Measurements from ENCODE around the gene ETF1.

Gene ETF1

GRCh38 chr5:138468966-138469539 lies 74.0 kb downstream of the ETF1 start:
- DNase-seq, result no peak

GRCh38 chr5:138468133-138468965 lies 74.7 kb downstream of the ETF1 start:
- in situ Hi-C loops (cut with HindIII; ENCODE audit: low pct_ligation_motif_present, low pct_unique_long_range_greater_than_20kb, low sequenced_read_pairs), result no loop called here
- peak; percentile 37 for DNase-seq

More at GRCh38 chr5:138468966-138469539, 74.0 kb downstream of the ETF1 start:
- in situ Hi-C loops (cut with HindIII; ENCODE audit: low pct_ligation_motif_present, low pct_unique_long_range_greater_than_20kb, low sequenced_read_pairs), result no loop called here

- peak; percentile 6 for DNase-seq
- in situ Hi-C loops (cut with HindIII; ENCODE audit: low pct_ligation_motif_present, low pct_unique_long_range_greater_than_20kb, low sequenced_read_pairs), result no loop called here
Measured at GRCh38 chr5:138467711-138468132, 75.3 kb downstream of the ETF1 start.

GRCh38 chr5:138466900-138467710 lies 75.9 kb downstream of the ETF1 start:
- in situ Hi-C loops (cut with HindIII; ENCODE audit: low pct_ligation_motif_present, low pct_unique_long_range_greater_than_20kb, low sequenced_read_pairs), result no loop called here
- DNase-seq, result peak; percentile 9

- in situ Hi-C loops (cut with HindIII; ENCODE audit: low pct_ligation_motif_present, low pct_unique_long_range_greater_than_20kb, low sequenced_read_pairs), result no loop called here
- DNase-seq, result peak; percentile 39
Measured at GRCh38 chr5:138466125-138466899, 76.7 kb downstream of the ETF1 start.

- DNase-seq, result peak; percentile 91
- in situ Hi-C loops (cut with HindIII; ENCODE audit: low pct_ligation_motif_present, low pct_unique_long_range_greater_than_20kb, low sequenced_read_pairs), result no loop called here
Measured at GRCh38 chr5:138465261-138466124, 77.5 kb downstream of the ETF1 start, which contains the start of gene EGR1. TSS of gene EGR1 (plus strand) at chr5:138465479. CDS start at chr5:138465762, 283 bp downstream.

- in situ Hi-C loops (cut with HindIII; ENCODE audit: low pct_ligation_motif_present, low pct_unique_long_range_greater_than_20kb, low sequenced_read_pairs), result no loop called here
- peak; percentile 96 for DNase-seq
Measured at GRCh38 chr5:138464388-138465260, 78.4 kb downstream of the ETF1 start.

- DNase-seq, result peak; percentile 94
- in situ Hi-C loops (cut with HindIII; ENCODE audit: low pct_ligation_motif_present, low pct_unique_long_range_greater_than_20kb, low sequenced_read_pairs), result no loop called here
Measured at GRCh38 chr5:138464008-138464387, 79.0 kb downstream of the ETF1 start.

GRCh38 chr5:138463419-138464007 lies 79.5 kb downstream of the ETF1 start:
- peak; percentile 52 for DNase-seq
- in situ Hi-C loops (cut with HindIII; ENCODE audit: low pct_ligation_motif_present, low pct_unique_long_range_greater_than_20kb, low sequenced_read_pairs), result no loop called here

- in situ Hi-C loops (cut with HindIII; ENCODE audit: low pct_ligation_motif_present, low pct_unique_long_range_greater_than_20kb, low sequenced_read_pairs), result no loop called here
- peak; percentile 74 for DNase-seq
Measured at GRCh38 chr5:138461343-138462125, 81.5 kb downstream of the ETF1 start.

GRCh38 chr5:138460032-138460693 lies 82.9 kb downstream of the ETF1 start:
- in situ Hi-C loops (cut with HindIII; ENCODE audit: low pct_ligation_motif_present, low pct_unique_long_range_greater_than_20kb, low sequenced_read_pairs), result no loop called here
- DNase-seq, result no peak

GRCh38 chr5:138459311-138459933 lies 83.6 kb downstream of the ETF1 start:
- in situ Hi-C loops (cut with HindIII; ENCODE audit: low pct_ligation_motif_present, low pct_unique_long_range_greater_than_20kb, low sequenced_read_pairs), result no loop called here
- no peak for DNase-seq

- in situ Hi-C loops (cut with HindIII; ENCODE audit: low pct_ligation_motif_present, low pct_unique_long_range_greater_than_20kb, low sequenced_read_pairs), result no loop called here
- no peak for DNase-seq
Measured at GRCh38 chr5:138458856-138459255, 84.2 kb downstream of the ETF1 start.

GRCh38 chr5:138458384-138458783 lies 84.7 kb downstream of the ETF1 start:
- in situ Hi-C loops (cut with HindIII; ENCODE audit: low pct_ligation_motif_present, low pct_unique_long_range_greater_than_20kb, low sequenced_read_pairs), result no loop called here

More at GRCh38 chr5:138458384-138458783, 84.7 kb downstream of the ETF1 start:
- no peak for DNase-seq

All from ACHN (cell line).